GM19238 (cell line): ENCODE data around the gene CDC45.
"Not testable (repeated sequence)": the region's sequence is repeated elsewhere in the genome, so short reads cannot be mapped to it uniquely, and the experiment has no call there.

Experiments used
- DNase-seq: peaks from one replicate; pipeline ENCODE4 v3.0.0; 2011; ENCODE audit warnings: low spot score; ENCODE audit not compliant: insufficient read length

Gene CDC45

GRCh38 chr22:19479355-19480172 lies at the start of gene CDC45:
Gene CDC45 (plus strand): TSS chr22:19479920. CDS start chr22:19479969, 49 bp downstream.
- peak; percentile 94 for DNase-seq

- peak; percentile 21 for DNase-seq
These were observed 49.5 kb upstream of the CDC45 start for GRCh38 chr22:19429950-19430889.

GRCh38 chr22:19430890-19431541 lies 48.7 kb upstream of the CDC45 start:
- DNase-seq = peak; percentile 8

- peak; percentile 74 for DNase-seq
These were observed 48.0 kb upstream of the CDC45 start, which contains the start of gene HIRA for GRCh38 chr22:19431649-19432132. Gene HIRA (minus strand): TSS chr22:19431733. CDS start chr22:19431476, 257 bp downstream.

- DNase-seq = peak; percentile 93
These were observed 47.4 kb upstream of the CDC45 start, which contains the start of gene MRPL40 for GRCh38 chr22:19432133-19432851. Gene MRPL40 (plus strand): TSS chr22:19432545. CDS start chr22:19432555, 10 bp downstream.

GRCh38 chr22:19434401-19434800 lies 45.3 kb upstream of the CDC45 start:
- DNase-seq = no peak

- DNase-seq = no peak
These were observed 44.7 kb upstream of the CDC45 start for GRCh38 chr22:19434829-19435580.

- not testable (repeated sequence) for DNase-seq
These were observed 43.1 kb upstream of the CDC45 start for GRCh38 chr22:19436444-19437161.

GRCh38 chr22:19438298-19438697 lies 41.4 kb upstream of the CDC45 start:
- no peak for DNase-seq

- no peak for DNase-seq
These were observed 39.1 kb upstream of the CDC45 start for GRCh38 chr22:19440411-19441195.

GRCh38 chr22:19442166-19442565 lies 37.6 kb upstream of the CDC45 start:
- no peak for DNase-seq

- DNase-seq = no peak
These were observed 36.0 kb upstream of the CDC45 start for GRCh38 chr22:19443544-19444211.

GRCh38 chr22:19445279-19445982 lies 34.3 kb upstream of the CDC45 start:
- not testable (repeated sequence) for DNase-seq

GRCh38 chr22:19446603-19447329 lies 33.0 kb upstream of the CDC45 start:
- no peak for DNase-seq

- peak; percentile 95 for DNase-seq
These were observed 32.2 kb upstream of the CDC45 start, which contains the start of gene C22orf39 for GRCh38 chr22:19447330-19448075. Gene C22orf39 (minus strand): TSS chr22:19447711. CDS start chr22:19447688, 23 bp downstream.
